GM18858 (cell line): ENCODE measurements around the gene RDX.
A peak's percentile ranks its signal among the peaks of the same experiment; 100 is the strongest.
"Not testable (repeated sequence)": the region's sequence is repeated elsewhere in the genome, so short reads cannot be mapped to it uniquely, and the experiment has no call there.

Source experiments
- ATAC-seq: cut with Tn5 transposase; IDR thresholded peaks from one replicate; pipeline ENCODE4 v1.9.1; 2021; ENCODE audit not compliant: unreplicated experiment

The RDX gene

GRCh38 chr11:110305169-110306018, 9.0 kb upstream of the RDX start:
- no peak for ATAC-seq

GRCh38 chr11:110303414-110303826, 7.0 kb upstream of the RDX start:
- ATAC-seq, result no peak

- ATAC-seq, result no peak
Measured at GRCh38 chr11:110301577-110301976, 5.2 kb upstream of the RDX start.

GRCh38 chr11:110301032-110301431, 4.6 kb upstream of the RDX start:
- ATAC-seq, result no peak

- no peak for ATAC-seq
Measured at GRCh38 chr11:110299006-110299785, 2.8 kb upstream of the RDX start.

- no peak for ATAC-seq
Measured at GRCh38 chr11:110298301-110298765, 1.9 kb upstream of the RDX start.

- no peak for ATAC-seq
Measured at GRCh38 chr11:110297726-110298300, 1.4 kb upstream of the RDX start.

GRCh38 chr11:110297076-110297725, 787 bp upstream of the RDX start:
- ATAC-seq, result no peak

GRCh38 chr11:110295531-110296225, 736 bp downstream of the RDX start:
- ATAC-seq, result peak; percentile 37

GRCh38 chr11:110295086-110295485, 1.3 kb downstream of the RDX start:
- no peak for ATAC-seq

GRCh38 chr11:110294509-110294908, 1.9 kb downstream of the RDX start:
- ATAC-seq, result no peak

- no peak for ATAC-seq
Measured at GRCh38 chr11:110293389-110293788, 3.0 kb downstream of the RDX start.

- ATAC-seq, result not testable (repeated sequence)
Measured at GRCh38 chr11:110292146-110292545, 4.3 kb downstream of the RDX start.

- ATAC-seq, result no peak
Measured at GRCh38 chr11:110290591-110291334, 5.7 kb downstream of the RDX start.

- no peak for ATAC-seq
Measured at GRCh38 chr11:110289472-110289871, 6.9 kb downstream of the RDX start.

- peak; percentile 59 for ATAC-seq
Measured at GRCh38 chr11:110287537-110287936, 8.9 kb downstream of the RDX start.

GRCh38 chr11:110286298-110287040, 9.9 kb downstream of the RDX start:
- no peak for ATAC-seq

GRCh38 chr11:110283862-110284261, 12.6 kb downstream of the RDX start:
- no peak for ATAC-seq

- ATAC-seq, result not testable (repeated sequence)
Measured at GRCh38 chr11:110280595-110280994, 15.8 kb downstream of the RDX start.
